Endothelial cell of umbilical vein (primary cell): ENCODE data around the gene CRYBG2.

Experiments used
- CTCF ChIP-seq, 2 donors: IDR thresholded peaks; 1 replicate in 1 of 2; 2 replicates in 1 of 2; pipeline ENCODE4 v1.5.1; 2011; ENCODE audit warnings: low read length in 2 of 2, mild to moderate bottlenecking in 2 of 2, moderate library complexity in 2 of 2, control low read depth in 1 of 2, inconsistent platforms in 1 of 2, low read depth in 1 of 2; ENCODE audit not compliant: insufficient read depth in 1 of 2; ENCODE audit errors: extremely low read depth in 1 of 2
- POLR2A ChIP-seq: IDR thresholded peaks from 2 replicates; pipeline ENCODE4 v1.6.1; 2012; ENCODE audit warnings: low read depth, mild to moderate bottlenecking, control low read depth, low read length

- TF ChIP-seq CTCF (IDR thresholded peaks at IDR 0.05; ENCODE audit: extremely low read depth in 1 of 2, insufficient read depth in 1 of 2, low read depth in 1 of 2, low read length in 2 of 2) (no peak), POLR2A (no peak)
Observed at GRCh38 chr1:26337206-26337535, 16.8 kb downstream of the CRYBG2 start.
